AG08395 (cell line): ENCODE data around the gene AKR1D1.
"Not testable (repeated sequence)": the region's sequence is repeated elsewhere in the genome, so short reads cannot be mapped to it uniquely, and the experiment has no call there.

Experiments
- DNase-seq: peaks from one replicate; pipeline ENCODE4 v3.0.0; 2012; ENCODE audit warnings: mixed read lengths, low spot score

The AKR1D1 gene, protein sequence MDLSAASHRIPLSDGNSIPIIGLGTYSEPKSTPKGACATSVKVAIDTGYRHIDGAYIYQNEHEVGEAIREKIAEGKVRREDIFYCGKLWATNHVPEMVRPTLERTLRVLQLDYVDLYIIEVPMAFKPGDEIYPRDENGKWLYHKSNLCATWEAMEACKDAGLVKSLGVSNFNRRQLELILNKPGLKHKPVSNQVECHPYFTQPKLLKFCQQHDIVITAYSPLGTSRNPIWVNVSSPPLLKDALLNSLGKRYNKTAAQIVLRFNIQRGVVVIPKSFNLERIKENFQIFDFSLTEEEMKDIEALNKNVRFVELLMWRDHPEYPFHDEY

DNA sequence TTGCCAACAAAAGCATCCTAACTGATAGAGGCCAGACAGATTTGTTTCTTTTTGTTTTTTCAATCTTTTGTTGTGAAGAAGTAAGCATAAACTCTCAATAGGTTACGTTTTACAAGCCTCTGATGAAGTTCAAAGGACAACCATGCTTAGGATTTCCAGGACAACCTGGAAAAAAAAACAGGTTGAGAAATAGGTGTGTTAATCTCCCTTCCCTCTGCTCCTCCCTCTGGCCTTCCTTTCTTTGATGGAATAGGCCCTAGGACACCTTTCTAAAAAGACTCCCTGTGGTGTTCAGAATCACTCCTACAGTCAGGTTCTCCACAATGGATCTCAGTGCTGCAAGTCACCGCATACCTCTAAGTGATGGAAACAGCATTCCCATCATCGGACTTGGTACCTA is at the start of gene AKR1D1:
TSS of gene AKR1D1 (plus strand) at position 264 of the 400 bp plus-strand sequence. CDS start at position 324, 60 bp downstream.
- DNase-seq: no peak

DNA sequence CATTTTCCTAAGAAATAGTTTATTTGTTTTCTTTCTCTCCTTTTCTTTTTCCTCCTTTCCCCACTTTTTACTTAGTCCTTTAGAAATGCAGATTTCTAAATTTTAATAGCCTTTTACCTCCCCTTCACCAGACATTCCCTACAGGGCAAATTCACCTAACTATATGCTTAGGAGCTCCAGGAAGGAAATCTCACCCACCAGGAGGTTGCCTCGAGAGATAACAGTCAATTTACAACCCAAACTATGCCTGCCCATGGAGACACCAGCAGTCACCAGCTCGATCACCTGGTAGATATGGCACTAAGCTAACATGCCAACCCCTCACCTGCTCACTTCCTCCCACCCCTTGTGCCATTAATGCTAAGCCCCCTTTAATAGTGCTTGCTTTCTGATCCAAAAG is 49.2 kb upstream of the AKR1D1 start:
- no peak for DNase-seq

DNA sequence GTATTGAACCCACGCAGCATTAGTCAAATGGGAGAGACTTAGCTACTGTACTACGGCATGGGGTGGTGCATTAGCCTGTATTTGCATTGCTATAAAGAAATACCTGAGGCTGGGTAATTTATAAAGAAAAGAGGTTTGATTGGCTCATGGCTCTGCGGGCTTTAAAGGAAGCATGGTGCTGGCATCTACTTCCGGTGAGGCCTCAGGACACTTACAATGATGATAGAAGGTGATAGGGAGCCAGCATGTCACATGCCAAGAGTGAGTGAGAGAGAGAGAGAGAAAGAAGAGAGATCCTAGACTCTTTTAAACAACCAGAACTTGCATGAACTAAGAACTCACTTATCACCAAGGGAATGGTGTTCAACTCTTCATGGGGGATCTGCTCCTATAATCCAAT is 47.1 kb upstream of the AKR1D1 start:
- DNase-seq: no peak

DNA sequence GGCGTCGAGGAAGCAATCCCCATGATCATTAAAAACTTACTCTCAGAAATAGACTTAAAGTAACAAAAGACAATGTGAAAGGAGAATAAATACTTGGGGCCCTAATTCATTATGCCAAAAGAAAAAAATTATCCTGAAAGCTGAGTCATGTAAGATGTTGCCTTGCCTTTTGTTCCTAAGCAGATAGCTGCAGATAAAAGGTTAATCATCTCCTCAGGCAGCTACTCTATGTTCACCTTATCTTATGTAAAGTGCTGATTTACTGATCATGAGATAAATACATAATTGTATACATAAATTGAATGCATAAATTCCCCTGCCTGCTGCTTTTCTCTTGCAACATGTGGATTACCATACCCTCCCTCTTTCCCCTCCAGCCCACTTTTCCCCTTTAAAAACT is 46.3 kb upstream of the AKR1D1 start:
- DNase-seq: no peak

DNA sequence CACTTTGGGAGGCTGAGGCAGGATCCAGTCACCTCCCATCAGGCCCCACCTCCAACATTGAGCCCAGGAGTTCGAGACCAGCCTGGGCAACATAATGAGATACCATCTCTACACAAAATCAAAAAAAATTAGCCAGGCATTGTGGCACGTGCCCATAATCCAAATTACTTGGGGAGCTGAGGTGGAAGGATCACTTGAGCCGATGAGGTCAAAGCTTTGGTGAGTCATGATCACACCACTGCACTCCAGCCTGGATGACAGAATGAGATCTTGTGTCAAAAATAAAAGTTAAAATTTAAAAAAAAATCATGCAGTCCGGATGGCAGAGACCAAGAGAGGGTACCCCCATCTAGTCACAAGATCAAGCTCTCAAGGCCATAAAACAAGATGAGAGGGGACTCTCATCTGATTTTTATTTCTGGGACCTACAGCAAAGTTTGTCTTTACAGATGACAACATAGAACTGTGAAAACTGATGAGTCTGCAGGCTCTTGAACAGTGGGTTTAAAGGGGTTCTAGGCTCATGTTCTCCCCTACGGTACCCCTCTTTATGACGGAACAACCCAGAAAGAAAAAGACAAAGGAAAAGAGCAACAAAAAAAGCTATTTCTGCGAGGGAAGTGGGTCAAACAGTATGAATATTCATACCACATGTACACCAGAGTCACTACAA is 45.4 kb upstream of the AKR1D1 start:
- no peak for DNase-seq

DNA sequence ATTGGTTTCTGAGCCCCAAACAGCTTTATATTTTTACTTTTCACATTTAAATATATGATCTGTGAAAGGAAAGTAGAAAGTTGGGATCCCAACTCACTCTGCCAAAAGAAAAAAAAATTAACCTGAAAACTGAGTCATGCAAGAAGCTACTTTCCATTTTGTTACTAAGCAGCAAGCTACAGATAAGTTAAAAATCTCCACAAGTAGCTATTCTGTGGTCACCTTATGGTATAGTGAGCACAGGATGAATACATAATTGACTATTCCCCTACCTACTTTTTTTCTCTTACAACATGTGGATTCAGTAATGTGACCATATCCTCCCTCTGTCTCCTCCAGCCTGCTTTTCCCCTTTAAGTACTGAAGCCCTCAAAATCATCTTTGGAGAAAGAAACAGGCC is 44.1 kb upstream of the AKR1D1 start:
- no peak for DNase-seq

DNA sequence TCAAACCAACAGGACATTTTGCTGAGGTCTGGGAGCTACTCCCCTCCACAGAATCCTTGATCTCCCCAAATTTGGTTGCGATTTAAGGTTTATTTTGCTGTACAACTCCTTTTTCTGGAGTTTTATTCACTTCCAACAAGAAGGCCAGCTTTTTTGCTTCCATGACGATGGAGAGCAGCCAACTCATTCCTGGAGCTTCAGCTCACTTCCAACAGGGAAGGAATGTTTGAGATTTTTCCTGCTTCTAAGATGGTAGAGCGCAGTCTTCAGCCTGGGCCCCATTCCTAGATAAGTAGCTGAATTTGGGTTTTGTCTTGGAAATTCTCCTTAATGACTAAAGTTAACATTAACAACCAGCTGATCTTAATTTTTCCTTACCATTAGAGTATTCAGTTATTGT is 43.5 kb upstream of the AKR1D1 start:
- DNase-seq: no peak

DNA sequence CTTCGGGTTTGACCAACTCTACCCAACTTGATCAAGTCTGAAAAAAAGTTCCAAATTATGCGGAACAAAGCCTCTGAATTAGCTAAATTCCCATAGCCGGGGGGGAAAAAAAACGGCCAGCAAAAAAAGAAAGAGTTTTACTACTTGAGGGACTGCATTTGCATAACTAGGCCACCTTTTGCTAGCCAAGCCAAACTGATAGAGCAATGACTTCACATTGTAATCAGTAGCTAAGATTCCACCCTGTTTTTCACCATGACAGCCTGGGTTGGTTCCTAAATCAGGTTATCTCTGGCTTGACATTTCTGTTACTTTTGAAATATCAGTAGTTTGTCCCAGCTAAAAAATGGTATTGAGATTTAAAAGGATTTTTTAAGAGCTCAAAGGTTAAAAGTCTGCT is 43.0 kb upstream of the AKR1D1 start:
- DNase-seq: no peak

DNA sequence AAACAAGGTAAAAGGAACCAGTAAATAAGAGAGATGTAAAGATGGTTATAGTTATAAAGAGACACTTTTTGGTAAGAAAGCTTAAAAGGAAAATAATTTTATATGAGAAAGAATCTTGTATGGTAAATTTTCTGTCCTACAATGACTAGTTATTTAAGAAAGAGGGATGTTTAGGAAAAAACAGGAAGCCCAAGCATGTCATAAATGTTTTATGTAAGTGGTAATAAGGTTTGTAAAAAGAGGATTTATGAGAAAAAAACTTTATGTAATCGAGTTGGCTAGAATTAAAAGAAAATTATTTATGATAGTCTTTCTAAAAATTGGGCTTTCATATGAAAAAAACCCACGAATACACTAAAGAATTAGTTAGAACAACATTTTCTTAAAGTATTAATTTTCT is 40.1 kb upstream of the AKR1D1 start:
- DNase-seq: no peak

DNA sequence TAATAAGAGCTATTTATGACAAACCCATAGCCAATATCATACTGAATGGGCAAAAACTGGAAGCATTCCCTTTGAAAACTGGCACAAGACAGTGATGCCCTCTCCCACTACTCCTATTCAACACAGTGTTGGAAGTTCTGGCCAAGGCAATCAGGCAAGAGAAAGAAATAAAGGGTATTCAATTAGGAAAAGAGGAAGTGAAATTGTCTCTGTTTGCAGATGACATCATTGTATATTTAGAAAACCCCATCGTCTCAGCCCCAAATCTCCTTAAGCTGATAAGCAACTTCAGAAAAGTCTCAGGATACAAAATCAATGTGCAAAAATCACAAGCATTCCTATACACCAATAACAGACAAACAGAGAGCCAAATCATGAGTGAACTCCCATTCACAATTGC is 36.2 kb upstream of the AKR1D1 start:
- not testable (repeated sequence) for DNase-seq

DNA sequence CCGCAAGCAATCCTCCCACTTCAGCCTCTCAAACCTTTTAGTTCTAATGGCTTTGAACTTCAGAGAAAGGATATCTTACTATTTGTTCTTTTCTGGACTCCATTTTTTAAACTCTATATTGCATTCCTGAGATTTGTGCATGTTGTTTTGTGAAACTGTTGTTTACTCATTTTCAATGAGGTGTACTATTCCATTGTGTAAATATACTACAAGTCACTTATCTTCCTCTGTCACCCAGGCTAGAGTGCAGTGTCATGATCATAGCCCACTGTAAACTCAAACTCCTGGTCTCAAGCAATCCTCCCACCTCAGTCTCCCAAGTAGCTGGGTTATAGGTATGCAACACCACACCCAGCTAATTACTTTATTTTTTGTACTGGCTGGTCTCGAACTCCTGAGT is 31.4 kb upstream of the AKR1D1 start:
- DNase-seq: no peak

DNA sequence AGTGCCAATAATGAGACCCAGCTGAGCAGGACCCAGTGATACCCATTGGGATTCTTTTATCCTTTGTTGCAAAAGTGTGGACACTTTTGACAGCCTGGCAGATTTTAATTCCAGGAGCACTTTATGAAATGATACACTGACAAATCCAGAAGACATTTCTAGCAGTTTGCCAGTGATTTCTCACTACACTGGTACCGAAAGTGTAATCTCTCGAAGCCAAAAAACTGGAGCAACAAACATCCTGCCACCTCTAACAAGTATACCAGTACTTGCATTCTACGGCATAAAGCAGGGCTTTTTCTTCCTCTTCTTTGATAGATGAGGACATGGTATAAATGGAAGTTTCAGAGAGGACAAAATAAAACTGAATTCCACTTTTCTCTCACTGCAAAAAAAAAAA is 28.4 kb upstream of the AKR1D1 start:
- no peak for DNase-seq

DNA sequence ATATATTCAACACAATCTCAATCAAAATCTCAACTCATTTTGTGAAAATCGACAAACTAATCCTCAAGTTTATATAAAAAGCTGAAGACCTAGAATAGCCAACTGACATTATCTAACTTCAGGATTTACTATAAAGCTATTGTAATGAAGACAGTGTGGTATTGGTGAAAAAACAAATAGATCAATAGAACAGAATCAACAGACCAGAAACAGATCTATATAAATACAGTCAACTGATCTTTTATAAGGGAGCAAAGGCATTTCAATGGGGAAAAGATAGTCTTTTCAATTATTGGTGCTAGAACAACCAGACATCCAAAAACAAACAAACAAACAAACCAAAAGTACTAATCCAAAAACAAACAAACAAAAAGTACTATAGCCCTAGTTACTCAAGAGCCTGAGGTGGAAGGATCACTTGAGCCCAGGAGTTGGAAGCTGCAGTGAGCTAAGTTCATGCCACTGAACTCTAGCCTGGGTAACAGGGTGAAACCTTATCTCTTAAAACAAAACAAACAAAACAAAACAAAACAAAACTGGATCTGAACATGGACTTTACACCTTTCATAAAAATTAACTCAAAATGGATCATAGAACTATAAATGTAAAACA is 26.6 kb upstream of the AKR1D1 start:
- no peak for DNase-seq

DNA sequence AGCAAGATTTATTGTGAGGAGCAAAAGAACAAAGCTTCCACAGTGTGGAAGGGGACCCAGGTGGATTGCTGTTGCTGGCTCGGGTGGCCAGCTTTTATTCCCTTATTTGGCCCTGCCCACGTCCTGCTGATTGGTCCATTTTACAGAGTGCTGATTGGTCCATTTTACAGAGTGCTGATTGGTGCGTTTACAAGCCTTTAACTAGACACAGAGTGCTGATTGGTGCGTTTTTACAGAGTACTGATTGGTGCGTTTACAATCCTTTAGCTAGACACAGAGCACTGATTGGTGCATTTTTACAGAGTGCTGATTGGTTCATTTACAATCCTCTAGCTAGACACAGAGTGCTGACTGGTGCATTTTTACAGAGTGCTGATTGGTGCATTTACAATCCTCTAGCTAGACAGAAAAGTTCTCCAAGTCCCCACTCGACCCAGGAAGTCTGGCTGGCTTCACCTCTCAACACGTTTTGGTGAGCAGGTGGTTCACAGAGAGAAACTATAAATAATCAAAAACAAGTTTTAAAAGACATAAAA is 24.5 kb upstream of the AKR1D1 start:
- not testable (repeated sequence) for DNase-seq

DNA sequence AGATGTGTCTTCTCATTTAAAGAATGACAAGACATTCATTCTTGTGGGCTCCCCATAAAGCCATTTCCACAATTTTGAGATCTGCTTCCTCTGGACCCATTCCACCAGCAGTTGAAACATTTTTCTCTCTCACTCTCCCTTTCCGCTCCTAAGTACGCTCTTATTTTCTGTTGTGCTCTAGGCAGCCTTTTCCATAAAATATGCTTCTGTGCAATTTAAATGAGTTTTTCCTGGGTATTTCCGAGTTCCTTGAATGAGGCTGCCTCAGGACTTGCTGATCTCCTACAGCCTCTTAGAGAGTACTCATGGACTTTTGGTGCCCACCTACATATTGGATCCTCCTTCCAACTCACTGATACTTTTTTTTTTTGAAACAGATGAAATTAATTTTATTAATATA is 23.6 kb upstream of the AKR1D1 start:
- no peak for DNase-seq

DNA sequence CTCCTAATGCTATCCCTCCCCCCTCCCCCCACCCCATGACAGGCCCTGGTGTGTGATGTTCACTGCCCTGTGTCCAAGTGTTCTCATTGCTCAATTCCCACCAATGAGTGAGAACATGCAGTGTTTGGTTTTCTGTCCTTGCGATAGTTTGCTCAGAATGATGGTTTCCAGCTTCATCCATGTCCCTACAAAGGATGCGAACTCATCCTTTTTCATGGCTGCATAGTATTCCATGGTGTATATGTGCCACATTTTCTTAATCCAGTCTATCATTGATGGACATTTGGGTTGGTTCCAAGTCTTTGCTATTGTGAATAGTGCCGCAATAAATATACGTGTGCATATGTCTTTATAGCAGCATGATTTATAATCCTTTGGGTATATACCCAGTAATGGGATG is 20.6 kb upstream of the AKR1D1 start:
- not testable (repeated sequence) for DNase-seq

DNA sequence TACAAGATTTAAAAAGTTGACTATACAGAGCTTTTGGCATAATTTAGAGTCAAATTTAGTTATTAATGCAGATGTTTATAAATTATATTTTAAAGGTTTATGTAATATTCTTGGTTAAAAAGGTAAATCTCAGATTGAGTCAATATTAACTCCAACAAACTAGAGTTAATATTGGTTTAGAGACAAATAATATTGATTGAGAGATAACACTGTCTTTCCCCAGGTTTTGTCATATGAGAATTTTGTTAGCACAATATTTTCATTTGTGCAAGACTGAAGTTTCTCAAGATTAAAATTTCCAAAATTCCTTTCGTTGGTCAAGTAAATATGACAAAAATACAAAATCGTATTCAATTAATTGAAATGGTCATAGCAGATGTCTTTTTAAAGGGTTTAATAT is 12.9 kb upstream of the AKR1D1 start:
- DNase-seq: no peak

DNA sequence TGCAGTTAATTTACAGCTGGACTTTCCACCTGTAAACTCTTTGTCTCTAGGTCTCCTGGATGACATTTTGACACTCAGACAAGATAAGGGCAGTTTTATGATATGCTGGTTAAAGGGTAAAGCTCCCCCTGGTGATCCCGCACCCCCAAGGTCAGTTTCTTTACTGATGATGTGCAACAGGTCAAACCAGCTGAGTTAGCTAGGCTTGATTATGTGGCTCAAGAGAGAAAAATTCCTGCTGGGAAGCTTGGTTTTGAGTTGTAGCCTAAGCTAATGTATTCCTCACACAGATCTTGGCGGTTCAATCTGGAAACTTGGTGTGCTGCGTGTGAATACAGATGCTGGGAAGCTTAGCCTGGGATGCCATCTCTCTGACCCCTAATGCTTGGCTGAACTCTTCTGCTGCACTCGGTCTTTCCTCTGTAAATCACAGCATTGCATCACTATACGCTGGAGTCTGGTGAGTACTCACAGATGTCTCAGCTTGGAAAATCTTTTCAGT is 11.4 kb upstream of the AKR1D1 start:
- peak; percentile 12 for DNase-seq

DNA sequence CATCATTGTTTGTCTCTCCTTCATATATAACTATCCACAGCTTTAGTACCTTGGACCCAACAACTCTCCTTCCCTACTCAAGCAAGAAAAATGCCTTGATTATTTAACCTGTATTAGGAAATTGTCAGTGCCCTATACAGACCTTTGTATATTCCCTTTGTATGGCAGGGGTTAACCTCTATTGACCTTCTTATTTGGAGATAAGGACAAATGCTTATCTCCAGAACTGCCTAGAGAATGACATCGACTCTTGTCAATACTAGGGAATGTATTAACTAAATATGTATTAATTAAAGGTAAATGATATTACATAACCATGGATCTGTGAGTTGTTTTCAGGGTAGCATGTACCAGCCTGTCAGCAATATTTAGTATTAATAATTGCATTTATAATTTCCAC is 10.4 kb upstream of the AKR1D1 start:
- DNase-seq: no peak

DNA sequence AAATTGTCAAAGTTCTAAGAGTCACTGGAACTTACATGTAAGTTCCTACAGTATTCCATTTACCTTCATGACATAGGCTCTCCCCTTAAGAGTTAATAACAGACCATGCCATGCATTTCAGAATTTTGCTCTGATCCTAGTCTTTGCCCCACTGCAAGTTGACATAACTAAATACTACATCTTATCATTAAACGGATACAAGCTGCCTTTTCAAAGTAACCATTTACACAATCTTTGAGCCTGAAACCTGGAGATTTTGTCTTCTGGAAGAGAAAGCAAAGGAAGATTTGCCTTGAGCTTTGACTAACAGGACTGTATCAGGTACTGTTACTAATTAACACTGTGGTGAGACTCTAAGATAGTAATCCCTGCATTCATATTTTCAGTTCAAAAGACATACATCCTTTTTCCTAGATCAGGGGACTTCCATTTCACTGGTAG is 9.3 kb upstream of the AKR1D1 start:
- DNase-seq: no peak

DNA sequence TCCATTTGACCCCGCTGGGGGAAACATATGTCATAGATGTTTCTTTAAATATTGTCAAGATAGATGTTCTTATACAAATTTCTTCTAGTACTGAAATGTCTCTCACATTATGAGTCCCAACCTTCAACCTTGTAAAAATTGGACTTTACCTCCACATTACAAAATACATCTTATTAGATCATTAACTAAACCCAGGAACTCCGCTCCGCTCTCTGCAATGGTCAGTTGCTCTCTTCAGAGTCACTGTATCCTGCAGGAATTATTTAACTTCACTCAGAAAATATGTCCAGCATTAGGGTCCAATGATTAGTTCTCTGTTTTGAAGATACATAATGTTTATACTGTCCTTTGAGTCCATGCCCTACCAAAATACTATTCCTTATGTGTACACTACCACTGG is 8.5 kb upstream of the AKR1D1 start:
- no peak for DNase-seq

DNA sequence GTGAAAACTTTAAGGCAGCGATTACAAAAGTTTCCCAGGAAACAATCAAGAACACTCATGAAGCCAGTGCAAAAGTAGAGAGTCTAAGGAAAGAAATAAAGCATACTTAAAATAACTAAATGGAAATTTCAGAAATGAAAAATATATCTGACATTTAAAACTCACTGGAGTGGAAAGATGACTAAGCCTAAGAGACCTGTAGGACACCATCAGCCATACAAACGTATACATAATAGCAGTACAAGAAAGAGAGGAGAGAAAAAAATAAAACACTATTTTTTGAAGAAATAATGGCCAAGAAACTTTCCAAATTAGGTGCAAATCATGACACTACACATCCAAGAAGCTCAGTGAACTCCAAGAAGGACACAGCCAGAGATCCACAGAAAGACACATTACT is 5.4 kb upstream of the AKR1D1 start:
- DNase-seq: no peak

DNA sequence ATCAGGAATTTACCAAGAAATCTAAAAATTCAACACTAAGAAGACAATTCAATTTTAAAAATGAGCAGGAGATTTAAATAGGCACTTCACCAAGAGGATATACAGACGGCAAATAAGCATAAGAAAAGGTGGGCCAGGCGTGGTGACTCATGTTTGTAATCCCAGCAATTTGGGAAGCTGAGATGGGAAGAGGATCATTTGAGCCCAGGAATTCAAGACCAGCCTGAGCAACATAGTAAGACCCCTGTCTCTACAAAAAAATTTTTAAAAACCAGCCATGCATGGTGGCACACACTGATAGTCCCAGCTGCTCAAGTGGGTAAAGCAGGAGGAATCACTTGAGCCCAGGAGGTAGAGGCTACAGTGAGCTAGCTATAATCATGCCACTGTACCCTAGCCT is 3.5 kb upstream of the AKR1D1 start:
- no peak for DNase-seq
